DMS79 treated with DMSO at 0.1 percent for 48 hours (cell line): Measurements from ENCODE around the gene ZG16B.

ENCODE experiments used
- DNase-seq: peaks from one replicate; lab custom pipeline; 2025; lab: John Stamatoyannopoulos, UW

ZG16B gene

DNA sequence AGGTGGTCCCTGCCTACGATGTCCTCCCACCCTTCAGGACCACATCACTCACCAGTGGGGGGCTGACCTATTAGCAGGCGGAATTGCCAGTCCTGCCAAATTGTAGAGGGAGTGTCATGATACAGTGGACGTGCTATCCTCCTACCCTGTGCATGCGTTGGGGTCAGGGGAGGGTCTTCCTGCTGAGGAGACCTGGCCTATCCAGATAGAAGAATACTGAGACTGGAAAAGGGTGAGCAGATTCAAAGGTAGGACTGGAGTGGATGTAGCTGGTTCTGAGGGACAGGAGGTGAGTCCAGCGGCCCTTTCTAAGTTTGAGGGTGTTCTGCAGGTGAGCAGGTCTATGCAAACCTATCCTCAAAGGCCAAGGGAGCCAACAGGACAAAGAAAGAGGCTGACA, 23.8 kb upstream of the ZG16B start:
- no peak for DNase-seq

DNA sequence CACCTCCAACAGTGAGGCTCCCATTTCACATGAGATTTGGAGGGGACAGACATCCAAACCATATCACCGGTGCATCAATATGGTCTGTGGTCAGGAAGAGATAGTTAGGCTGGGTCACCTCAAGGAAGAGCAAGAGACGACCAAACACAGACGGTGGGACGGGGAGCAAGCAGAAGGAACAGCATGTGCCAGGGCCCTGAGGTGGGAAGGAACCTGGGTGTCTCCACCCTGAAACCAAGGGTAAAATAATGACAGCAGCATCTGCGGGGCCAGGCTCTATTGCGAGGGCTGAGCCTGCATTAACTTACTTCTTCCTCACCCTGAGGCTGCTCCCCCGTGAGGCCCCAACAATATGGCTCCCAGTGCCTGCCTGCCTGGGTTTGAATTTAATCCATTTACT, 21.9 kb upstream of the ZG16B start:
- DNase-seq: no peak

DNA sequence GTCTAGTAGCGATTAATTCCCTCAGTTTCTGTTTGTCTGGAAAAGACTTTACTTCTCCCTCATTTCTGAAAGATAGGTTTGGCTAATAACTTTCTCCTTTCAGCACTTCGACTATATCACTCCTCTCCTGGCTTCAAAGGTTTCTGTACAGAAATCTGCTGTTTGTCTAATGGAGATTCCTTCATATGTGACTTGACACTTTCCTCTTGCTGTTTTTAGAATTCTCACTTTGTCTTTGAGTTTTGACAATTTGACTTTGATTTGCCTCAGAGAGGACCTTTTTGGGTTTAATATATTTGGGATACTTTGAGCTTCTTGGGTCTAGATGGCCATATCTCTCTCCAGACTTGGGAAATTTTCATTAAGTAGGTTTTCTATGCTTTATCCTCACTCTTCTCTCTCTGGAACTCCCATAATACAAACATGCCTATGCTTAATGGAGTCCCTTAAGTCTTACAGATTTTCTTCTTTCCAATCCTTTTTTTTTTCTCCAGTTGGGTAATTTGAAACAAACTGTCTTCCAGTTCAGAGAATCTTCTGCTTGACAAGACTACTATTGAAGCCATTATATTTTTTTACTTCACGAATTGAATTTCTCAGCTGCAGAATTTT, 20.8 kb upstream of the ZG16B start:
- DNase-seq: no peak

DNA sequence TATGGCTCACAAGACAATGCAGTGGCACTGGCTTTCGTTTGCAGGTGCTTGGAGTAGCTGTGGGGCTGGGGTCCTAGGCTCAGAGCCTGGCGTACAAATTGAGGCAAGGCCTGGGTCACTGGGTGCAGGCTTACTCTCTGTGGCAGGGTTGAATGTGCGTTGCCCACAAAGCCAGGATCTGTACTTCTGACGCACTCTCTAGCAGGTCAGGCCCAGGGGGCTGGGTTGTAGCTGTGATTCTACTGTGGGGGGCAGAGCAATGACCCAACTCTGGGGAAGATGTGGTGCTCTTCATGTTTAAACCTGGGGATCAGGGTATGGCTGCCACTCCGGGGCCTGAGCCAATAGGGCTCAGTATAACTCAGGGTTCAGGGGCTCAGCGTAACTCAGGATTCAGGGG, 19.5 kb upstream of the ZG16B start:
- no peak for DNase-seq

DNA sequence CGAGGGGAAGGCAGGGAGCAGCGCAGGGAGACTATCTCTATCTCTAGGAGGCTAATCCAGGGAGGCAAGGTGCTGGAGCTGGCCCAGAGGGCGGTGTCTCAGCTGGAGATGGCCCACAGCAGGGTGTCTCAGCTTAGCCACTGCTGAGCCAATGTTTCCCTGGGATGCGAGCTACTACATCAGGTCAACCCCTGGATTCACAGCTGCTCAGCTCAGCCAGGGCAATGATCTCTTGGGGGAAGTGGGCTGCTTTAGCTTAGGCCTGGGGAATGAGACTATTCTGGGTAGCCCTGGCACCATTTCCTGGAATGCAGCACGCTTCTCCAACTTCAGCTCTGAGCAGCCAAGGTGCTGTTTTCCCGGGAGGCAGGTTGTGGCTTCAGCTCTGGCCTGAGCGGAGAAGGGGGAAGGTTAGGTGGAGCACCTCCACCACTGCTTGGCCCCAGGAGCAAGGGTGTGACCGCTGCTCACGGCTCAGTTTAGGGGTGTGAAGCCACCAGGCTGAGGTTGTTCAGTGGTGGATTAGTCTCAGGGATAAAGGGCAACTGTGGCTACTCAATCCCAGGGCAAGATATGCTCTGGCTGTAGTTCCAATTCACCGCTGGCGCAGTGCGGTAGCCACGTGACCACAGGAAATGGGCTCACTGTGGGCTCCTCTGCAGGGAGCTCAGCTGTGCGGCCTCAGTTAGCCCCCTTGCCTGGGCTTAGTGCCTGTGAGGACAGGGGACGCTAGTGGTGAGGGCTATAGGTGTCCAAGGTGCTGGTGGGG, 18.2 kb upstream of the ZG16B start:
- DNase-seq: no peak

DNA sequence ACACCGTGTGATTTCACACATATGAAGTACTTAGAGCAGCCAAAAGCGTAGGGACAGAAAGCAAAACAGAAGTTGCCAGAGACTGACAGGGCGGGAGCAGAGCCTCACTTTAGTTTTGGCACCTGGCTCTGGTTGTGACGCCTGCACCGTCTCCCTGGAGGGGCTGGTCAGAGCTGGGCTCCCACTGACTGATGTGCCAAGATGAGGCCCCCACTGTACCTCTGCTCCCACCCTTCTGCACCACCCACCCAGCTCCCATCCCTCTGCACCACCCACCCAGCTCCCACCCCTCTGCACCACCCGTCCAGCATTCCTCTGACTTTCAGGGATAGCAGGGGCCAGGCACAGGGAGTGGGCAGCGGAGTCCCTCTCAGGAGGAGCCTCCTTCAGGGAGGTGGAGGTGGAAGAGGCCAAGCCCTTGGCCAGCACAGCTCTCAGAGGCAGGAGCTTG, 16.3 kb upstream of the ZG16B start:
- DNase-seq: no peak

DNA sequence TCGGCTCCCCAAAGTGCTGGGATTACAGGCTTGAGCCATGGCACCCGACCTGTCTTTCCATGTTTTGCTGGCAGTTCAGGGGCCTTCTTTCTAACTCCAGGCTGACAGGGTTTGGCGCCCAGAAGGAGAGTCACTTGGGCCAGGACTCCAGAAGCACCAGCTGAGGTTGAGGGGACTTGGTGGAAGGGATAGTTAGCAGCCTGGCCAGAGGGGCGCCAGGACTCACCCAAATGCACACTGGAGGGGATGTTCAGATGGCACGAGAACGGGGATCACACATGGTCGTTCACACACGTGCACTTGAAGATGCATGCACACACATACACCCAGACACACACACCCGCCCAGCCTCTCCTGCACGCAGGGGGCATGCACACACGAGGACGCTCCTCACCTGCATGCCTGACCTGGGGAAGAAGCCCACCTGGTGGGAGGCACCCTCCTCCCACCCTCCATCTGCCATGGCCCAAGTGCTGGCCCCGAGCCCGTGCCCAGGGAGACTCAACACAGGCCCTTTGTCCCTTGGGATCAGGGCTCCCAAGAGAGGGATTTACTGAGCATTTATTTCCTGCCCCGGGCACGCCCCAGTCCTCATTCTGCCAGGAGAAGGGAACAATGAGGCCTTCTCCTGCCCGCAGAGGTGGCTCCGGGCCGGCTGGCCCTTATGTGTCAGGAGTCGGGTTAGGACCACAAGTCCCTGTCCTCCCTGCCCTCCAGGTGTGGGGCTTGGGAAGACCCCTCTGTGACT, 15.4 kb upstream of the ZG16B start:
- no peak for DNase-seq

DNA sequence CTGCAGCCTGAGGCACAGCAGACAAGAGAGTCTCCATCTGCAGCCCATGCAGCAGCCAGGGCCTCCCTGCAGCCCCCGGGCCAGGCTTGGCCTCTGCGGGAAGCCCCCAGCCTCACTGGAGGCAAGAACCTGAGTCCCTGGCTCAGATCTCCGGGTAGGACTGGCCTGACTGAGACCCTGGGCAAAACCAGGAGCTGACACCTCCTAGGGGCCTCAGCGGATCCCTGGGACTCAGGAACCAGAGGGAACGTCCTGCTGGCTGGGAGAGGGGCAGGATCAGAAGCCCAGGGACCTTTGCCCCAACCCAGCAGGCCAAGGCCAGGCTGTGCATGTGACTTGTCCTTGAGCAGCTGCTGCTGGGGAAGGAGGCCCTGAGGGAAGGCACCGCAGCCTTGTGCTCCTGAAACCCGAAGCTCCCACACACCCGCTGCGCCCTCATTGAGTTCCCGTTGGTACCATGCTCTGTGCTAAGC, 14.8 kb upstream of the ZG16B start:
- no peak for DNase-seq

DNA sequence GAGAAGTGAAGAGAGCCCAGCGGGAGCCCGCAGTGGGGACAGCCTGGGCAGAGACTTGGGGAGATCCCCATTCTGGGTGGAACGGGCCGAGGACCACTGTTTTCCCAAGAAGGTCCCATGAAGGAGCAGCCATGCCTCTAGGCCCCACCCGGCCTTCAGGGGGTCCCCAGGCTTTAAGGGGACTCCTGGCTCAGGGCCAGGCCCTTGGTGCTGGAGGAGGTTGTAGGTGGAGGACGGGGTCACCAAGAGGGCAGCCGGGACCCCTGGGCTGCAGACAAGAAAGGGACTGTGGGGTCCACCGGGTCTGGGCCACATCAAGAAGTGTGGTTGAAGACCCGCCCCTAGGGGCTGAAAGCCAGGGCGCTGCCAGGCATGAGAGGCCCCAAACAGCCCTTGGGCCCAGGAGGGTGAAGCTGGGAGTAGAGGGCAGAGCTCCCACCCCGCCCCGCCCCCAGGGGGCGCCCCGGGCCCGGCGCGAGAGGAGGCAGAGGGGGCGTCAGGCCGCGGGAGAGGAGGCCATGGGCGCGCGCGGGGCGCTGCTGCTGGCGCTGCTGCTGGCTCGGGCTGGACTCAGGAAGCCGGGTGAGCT, 13.3 kb upstream of the ZG16B start, which contains the start of gene PRSS21:
PRSS21 (plus strand) TSS at position 487 of the 589 bp plus-strand sequence; CDS start at position 519, 32 bp downstream.
- DNase-seq: no peak

DNA sequence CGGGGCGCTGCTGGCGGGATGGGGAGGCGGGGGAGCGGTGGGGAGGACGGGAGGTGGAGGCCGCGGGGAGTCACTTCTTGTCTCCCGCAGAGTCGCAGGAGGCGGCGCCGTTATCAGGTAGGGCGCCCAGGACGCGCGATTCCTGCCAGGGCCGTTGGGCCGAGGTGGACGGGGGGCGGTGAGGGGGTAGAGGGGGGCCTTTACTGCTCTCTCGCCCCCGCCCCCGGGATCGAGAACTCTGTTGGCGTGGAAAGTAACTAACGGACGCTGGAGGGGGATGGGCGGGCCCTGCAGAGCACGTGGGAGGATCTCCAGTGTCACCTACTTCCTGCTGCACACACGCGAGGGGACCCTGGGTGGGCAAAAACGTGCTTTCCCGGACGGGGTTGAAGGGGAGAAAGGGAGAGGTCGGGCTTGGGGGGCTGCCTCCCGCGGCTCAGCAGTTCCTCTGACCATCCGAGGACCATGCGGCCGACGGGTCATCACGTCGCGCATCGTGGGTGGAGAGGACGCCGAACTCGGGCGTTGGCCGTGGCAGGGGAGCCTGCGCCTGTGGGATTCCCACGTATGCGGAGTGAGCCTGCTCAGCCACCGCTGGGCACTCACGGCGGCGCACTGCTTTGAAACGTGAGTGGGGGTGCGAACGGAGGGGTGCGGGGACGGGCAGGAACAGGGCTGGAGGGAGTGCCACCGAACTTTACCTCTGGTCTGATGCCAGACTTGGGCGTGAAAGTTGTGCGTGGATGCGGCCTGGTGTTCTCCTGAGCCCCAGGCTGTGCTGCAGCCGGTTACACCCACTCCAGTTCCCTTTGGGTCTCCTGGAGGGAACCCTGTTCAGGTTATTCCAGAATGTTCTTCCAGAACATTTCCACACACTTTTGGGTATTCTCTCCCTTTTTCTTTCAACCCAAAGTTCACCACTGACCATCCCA, 12.5 kb upstream of the ZG16B start:
- DNase-seq: no peak

DNA sequence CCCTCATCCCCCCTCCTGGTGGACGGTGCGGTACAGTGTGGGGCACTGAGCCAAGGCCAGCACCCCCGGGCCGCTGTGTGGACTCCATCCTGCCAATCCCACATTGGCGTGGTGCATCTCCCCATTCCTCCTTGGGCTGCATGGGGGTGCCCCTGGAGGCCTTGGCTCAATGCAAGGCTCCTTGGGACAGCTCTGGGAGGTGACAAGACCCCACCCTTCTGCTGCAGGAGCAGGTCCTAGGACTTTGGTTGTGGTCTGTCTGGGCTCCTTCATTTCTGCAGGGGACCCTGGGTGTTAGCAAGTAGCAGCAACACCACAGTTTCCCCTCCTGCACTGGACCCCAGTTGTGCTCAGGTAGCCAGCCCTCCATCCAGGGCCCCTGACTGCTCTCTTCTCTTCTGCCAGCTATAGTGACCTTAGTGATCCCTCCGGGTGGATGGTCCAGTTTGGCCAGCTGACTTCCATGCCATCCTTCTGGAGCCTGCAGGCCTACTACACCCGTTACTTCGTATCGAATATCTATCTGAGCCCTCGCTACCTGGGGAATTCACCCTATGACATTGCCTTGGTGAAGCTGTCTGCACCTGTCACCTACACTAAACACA, 11.7 kb upstream of the ZG16B start:
- no peak for DNase-seq

DNA sequence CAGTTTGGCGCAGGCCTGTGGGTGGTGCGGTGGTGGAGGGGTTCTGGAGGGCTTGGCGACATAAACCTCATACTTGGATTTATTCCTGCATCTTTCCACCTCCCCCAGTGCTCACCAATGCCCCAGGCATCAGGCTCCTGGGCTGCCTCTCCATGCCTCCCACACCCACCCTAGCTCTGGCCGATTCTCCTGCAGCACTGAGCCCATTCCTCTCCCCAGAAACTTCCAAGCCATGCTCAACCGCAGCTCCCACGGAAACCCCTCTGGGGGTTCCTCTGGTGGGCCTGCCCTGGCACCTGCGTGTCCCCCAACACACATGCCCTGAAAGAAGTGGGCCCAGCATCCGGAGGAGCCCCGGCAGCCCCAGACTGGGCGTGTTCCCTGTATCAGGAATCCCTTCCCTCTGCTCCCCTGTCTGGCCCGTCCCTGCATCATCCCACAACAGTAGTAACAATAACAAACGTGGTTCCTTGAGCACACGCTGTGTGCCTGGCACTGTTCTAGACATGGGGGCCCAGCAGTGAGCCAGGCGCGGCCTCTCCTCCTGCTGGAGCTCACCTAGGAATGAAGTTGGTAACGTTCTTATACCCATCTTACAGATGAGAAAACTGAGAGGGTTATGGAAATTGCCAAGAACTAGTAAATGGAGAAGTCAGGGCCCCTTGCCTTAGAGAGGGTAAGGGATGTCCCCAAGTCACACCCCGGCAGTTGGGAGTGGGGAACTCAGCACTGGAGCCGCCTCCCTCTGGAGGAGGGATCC, 10.7 kb upstream of the ZG16B start:
- DNase-seq: no peak

DNA sequence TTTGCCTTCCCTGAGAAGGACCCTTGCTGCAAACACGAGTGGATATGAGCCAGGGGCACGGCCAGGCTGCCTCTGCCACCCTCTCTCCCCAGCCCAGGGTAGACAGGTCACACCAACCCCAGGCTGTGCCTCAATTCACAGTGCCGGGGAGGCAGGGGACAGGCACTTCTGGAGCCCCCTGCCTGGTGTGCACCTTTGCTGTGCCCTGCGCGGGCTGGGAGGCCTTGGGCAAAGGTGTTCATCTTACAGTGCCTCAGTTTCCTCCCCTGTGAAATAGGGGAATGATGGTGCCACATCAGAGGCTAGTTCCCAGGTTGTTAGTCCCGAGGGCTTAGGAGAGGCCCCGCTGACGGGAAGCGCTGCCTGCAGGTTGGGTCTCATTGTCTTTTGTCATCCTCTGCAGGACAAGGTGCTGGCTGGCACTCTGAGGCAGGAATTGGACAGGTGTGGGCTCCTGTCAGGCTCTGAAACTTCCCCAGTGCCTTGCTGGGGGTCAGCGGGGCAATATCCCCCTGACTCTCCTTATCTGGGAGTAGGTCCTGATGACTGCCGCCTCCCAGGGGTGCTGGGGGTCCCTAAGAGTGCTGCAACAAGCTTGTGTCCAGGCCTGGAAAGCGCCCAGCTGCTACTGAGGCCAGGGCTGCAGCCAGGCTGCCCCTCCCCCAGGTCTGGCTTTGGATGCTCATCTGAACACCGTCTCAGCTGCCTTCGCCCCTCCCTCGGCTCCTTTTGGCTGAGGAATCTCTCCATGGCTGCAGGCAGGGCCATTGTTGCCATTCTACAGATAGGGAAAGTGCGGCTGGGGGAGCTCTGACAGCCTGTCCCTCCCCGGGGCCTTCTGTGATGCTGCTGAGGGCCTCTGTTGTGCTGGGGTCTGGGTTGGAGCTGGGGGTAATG, 9.9 kb upstream of the ZG16B start:
- no peak for DNase-seq

DNA sequence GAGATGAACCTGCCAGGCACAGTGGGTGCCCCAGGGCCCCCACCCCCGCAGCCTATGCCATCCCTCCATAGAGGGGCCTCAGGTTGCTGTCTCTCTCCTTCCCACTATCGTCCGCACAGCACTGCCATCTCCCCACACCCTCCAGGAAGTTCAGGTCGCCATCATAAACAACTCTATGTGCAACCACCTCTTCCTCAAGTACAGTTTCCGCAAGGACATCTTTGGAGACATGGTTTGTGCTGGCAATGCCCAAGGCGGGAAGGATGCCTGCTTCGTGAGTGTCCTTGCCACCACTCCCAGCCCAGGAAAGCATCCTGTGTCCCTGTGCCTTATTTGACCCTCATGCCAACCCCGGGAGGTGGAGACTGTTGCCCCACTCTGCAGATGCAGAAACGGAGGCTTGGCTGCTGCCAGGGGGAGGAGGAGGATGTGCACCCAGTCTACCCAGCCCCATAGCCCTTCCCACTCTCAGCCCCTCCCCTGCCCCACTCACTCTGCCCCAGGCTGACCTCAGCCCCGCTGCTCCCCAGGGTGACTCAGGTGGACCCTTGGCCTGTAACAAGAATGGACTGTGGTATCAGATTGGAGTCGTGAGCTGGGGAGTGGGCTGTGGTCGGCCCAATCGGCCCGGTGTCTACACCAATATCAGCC, 9.1 kb upstream of the ZG16B start:
- no peak for DNase-seq

DNA sequence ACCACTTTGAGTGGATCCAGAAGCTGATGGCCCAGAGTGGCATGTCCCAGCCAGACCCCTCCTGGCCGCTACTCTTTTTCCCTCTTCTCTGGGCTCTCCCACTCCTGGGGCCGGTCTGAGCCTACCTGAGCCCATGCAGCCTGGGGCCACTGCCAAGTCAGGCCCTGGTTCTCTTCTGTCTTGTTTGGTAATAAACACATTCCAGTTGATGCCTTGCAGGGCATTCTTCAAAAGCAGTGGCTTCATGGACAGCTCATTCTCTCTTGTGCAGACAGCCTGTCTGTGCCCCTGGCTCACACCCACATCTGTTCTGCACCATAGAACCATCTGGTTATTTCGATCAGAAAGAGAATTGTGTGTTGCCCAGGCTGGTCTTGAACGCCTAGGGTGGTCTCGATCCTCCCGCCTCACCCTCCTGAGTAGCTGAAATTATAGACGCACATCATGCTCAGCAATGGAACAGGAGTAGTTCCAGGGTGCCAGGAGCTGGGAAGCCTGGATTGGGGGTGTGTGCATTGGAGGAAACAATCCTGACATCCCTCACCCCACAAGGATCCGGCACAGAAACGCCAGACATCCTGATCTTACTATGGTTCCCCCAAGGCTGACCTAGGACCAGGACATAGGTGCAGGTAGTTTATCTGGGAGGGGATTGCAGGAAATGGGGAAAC, 8.5 kb upstream of the ZG16B start:
- no peak for DNase-seq

DNA sequence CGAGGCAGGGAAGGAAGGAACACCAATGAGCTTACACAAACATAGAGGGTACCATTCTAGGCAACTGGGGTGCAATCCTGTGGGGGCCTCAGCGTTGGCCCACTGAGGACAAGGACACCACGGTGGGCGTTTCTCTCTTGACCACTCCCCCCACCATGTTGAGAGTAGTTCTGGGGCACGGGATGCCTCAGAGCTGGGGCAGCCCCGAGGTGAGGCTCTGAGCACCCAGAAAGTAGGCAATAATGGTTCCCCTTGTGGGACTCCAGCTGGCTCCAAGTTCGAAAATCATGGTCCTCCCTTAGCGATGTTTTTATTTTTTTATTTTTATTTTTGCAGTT, 8.0 kb upstream of the ZG16B start:
- DNase-seq: no peak

DNA sequence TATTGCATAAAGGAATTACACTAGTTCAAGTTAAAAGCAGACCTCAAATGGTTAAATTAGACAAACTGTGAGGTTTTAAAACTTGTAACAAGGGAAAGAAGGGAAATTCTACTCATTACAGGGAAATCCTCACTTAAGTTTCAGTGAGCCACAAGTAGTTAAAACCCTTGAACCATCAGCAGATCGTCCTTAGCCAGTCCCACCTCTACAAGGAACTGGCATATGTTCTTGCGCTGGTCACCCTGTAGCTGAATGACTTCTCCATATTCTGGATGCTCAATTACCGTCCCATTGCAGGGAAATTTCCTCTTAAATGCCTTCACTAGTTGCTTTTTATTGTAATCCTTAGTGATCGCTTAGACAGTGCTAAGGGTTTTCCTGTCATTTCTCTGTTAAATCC, 7.6 kb upstream of the ZG16B start:
- DNase-seq: no peak

DNA sequence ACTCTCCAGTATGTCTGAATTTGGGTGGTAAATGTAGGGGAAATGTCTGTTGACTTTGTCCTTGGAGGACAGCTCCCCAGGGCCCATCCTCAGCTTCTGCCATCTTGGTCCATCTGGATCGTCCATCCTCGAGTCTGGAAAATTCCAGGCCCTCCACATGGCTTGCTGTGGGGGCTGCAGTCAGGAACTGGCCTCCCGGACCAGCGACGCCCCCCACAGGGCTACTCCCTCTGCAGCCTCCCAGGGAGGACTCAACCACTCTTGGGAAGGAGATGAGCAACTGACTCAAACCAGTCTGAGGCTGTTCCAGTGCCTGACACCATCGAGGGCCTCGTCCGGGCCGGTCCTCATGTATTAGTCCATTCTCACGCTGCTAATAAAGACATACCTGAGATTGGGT, 5.5 kb upstream of the ZG16B start:
- DNase-seq: no peak
